A673 (cell line): ENCODE measurements around the gene CDIP1. TPM values are rescaled to one million over a fixed set of nuclear protein-coding genes. Genes with fewer than 3 reads are reported as not detected.

Experiments used
- BruUV-seq: library from RNA; stranded (reverse); fragments of 400-500 nt; replicated peaks from 2 replicates; lab custom pipeline; 2021; lab: Mats Ljungman, UMichigan
- CTCF ChIA-PET: fragments of 300-600 bp; sonication (Branson Sonifier 250); formaldehyde crosslinking; loops from one replicate; lab custom pipeline; 2022; ENCODE audit warnings: antibody characterized with exemption; lab: Charles Lee
- POLR2A ChIA-PET: fragments of 300-600 bp; sonication (Branson Sonifier 250); formaldehyde crosslinking; loops from one replicate; lab custom pipeline; 2022; ENCODE audit warnings: antibody characterized with exemption; ENCODE audit not compliant: low non-redundant PET; lab: Charles Lee
- DNase-seq: peaks from one replicate; pipeline ENCODE4 v3.0.0-alpha.2; 2015; ENCODE audit warnings: low spot score
- H3K27ac ChIP-seq: fragments of 200-600 bp; sonication (generic); 2 replicates; pipeline ENCODE4 v1.5.1; 2016; ENCODE audit warnings: mixed run types, low read depth, mild to moderate bottlenecking, mixed read lengths, antibody characterized with exemption, low read length; ENCODE audit not compliant: poor library complexity, severe bottlenecking
- H3K27me3 ChIP-seq: fragments of 200-600 bp; sonication (generic); replicated peaks from 2 replicates; pipeline ENCODE4 v1.6.1; 2017; ENCODE audit warnings: mixed run types, low read depth, mild to moderate bottlenecking, mixed read lengths, antibody characterized with exemption, low read length; ENCODE audit not compliant: insufficient read depth, poor library complexity
- H3K36me3 ChIP-seq: fragments of 200-600 bp; sonication (generic); 2 replicates; pipeline ENCODE4 v1.6.1; 2016; ENCODE audit warnings: mixed run types, mild to moderate bottlenecking, mixed read lengths, antibody characterized with exemption, low read length; ENCODE audit not compliant: insufficient read depth, poor library complexity, severe bottlenecking
- H3K4me1 ChIP-seq: fragments of 200-600 bp; sonication (generic); 2 replicates; pipeline ENCODE4 v1.6.1; 2017; ENCODE audit warnings: mixed run types, mild to moderate bottlenecking, mixed read lengths, antibody characterized with exemption, low read length; ENCODE audit not compliant: insufficient read depth, poor library complexity, severe bottlenecking
- H3K4me3 ChIP-seq: fragments of 200-600 bp; sonication (generic); 2 replicates; pipeline ENCODE4 v1.5.1; 2016; ENCODE audit warnings: low read depth, mixed run types, mild to moderate bottlenecking, mixed read lengths, low read length; ENCODE audit not compliant: poor library complexity, severe bottlenecking
- H3K9me3 ChIP-seq: fragments of 200-600 bp; sonication (generic); 2 replicates; pipeline ENCODE4 v1.6.1; 2016; ENCODE audit warnings: mixed run types, low read depth, mild to moderate bottlenecking, mixed read lengths, antibody characterized with exemption, low read length; ENCODE audit not compliant: poor library complexity, severe bottlenecking
- EZH2 ChIP-seq: fragments of 200-600 bp; sonication (generic); IDR thresholded peaks from 2 replicates; pipeline ENCODE4 v1.6.1; 2017; ENCODE audit warnings: borderline replicate concordance, low read depth, mild to moderate bottlenecking, mixed read lengths, antibody characterized with exemption, low read length; ENCODE audit not compliant: poor library complexity, severe bottlenecking
- intact Hi-C: fragments of 100-400 bp; cut with micrococcal nuclease; formaldehyde crosslinking; loops from one replicate; pipeline ENCODE4 v1.10.0; 2022; ENCODE audit not compliant: unreplicated experiment
- total RNA-seq: library from RNA; stranded (reverse); gene quantifications from 2 replicates; pipeline ENCODE4 v1.2.3, GENCODE V29; 2021
- TF ChIP-seq, protein P1 (sequence below): fragments of 300-800, 200-600 bp; sonication (generic); conservative IDR thresholded peaks from 2 replicates; pipeline ENCODE4 v1.5.1; 2017; ENCODE audit warnings: low read depth, mild to moderate bottlenecking, antibody characterized with exemption, low read length, moderate library complexity, mixed read lengths

The CDIP1 gene
- total RNA-seq, 1 experiment from 2014 or later: 12.8 TPM

DNA sequence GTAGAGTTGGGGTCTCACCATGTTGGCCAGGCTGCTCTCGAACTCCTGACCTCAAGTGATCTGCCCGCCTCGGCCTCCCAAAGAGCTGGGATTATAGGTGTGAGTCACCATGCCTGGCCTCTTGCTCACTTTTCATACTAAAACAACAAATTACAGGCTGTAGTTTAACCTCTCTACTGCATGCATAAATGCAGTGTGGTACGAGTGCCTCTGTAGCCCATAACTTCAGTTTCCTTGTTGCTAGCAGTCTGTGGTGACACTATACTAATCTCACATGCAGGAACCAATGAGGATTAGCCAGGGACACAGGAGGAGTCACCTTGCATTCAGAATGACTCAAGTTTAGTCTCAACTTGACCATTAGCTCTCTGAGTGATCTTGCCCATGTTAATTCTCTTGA lies 42.3 kb downstream of the CDIP1 start:
- BruUV-seq: no TSS peak
- Histone ChIP-seq H3K27me3 (no peaks in the 10 kb centered on the region), H3K36me3 (no peaks in the 10 kb centered on the region), H3K27ac (no peak overlapping the region), H3K4me3 (no peak overlapping the region), H3K4me1 (peaks cover 5% of the 10 kb centered on the region), H3K9me3 (no peaks in the 10 kb centered on the region)
- intact Hi-C loops: no loop called here
- ChIA-PET POLR2A (no interaction called here), CTCF (no interaction called here)
- TF ChIP-seq, protein P1, sequence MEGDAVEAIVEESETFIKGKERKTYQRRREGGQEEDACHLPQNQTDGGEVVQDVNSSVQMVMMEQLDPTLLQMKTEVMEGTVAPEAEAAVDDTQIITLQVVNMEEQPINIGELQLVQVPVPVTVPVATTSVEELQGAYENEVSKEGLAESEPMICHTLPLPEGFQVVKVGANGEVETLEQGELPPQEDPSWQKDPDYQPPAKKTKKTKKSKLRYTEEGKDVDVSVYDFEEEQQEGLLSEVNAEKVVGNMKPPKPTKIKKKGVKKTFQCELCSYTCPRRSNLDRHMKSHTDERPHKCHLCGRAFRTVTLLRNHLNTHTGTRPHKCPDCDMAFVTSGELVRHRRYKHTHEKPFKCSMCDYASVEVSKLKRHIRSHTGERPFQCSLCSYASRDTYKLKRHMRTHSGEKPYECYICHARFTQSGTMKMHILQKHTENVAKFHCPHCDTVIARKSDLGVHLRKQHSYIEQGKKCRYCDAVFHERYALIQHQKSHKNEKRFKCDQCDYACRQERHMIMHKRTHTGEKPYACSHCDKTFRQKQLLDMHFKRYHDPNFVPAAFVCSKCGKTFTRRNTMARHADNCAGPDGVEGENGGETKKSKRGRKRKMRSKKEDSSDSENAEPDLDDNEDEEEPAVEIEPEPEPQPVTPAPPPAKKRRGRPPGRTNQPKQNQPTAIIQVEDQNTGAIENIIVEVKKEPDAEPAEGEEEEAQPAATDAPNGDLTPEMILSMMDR: no peak
- no peak for TF ChIP-seq EZH2
- no peak for DNase-seq

DNA sequence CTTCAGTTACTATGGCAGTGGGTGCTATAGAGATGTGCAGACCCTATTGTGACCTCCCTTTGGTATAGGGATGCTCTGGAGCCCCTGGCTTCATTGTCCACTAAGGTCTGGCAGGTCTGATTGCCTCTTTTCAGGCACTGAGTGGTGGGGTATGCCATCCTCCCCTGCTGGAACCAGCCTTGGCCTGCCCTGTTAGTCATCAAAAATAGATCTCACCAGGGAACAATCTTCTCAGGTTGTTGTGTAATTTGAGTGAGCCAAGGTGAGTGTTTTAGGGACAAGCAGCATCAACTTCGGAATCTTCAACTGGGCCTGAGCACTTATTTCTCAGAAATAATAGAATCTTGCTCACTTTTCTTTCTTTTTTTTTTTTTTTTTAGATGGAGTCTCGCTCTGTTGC lies 42.8 kb downstream of the CDIP1 start:
- no peak overlapping the region for H3K27ac ChIP-seq
- no peaks in the 10 kb centered on the region for H3K36me3 ChIP-seq
- no peak for TF ChIP-seq EZH2
- TF ChIP-seq, protein P1: no peak
- intact Hi-C loops: no loop called here
- no peaks in the 10 kb centered on the region for H3K9me3 ChIP-seq
- ChIA-PET POLR2A (no interaction called here), CTCF (no interaction called here)
- no peak for DNase-seq
- no peak overlapping the region for H3K4me3 ChIP-seq
- H3K4me1 ChIP-seq: peaks cover 5% of the 10 kb centered on the region
- no TSS peak for BruUV-seq
- H3K27me3 ChIP-seq: no peaks in the 10 kb centered on the region

DNA sequence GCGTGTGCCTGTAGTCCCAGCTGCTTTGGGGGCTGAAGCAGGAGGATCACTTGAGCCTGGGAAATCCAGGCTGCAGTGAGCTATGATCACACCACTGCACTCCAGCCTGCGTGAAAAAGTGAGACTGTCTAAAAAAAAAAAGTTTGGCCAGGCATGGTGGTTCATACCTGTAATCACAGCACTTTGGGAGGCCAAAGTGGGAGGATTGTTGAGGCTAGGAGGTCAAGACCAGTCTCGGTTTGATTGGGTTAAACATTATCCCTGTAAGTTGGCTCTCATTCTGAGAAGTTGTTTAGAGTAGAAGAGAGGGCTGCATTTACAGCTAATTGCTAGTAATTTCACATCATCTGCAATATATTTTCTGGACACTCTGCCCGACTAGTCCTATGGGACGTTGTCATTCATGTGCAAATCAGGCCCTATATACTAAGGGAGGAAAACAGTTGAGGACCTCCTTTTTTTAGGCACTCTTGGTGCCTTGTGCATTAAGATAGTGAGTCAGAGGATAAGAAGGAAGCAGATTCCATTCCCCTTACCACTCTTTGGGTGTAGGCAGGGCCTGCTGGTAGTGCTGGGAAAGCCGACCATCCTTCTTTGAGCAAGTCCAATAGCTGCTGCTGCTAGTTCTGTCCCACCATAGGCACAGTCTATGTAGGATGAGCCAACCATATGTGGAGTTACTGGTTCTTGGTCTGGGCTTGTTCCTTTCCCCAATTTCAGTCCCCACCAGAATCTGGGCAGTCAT lies 43.7 kb downstream of the CDIP1 start:
- no peaks in the 10 kb centered on the region for H3K27me3 ChIP-seq
- H3K4me1 ChIP-seq: peaks cover 5% of the 10 kb centered on the region
- ChIA-PET POLR2A (no interaction called here), CTCF (interaction anchor here (0.6 kb wide), 1 partner anchor 9 kb away, joined by 4 read pairs; no protein-coding TSS in a partner anchor)
- intact Hi-C loops: no loop called here
- no peak for TF ChIP-seq EZH2
- TF ChIP-seq, protein P1: no peak
- no peaks in the 10 kb centered on the region for H3K36me3 ChIP-seq
- peak; percentile 69 for DNase-seq
- H3K9me3 ChIP-seq: no peaks in the 10 kb centered on the region
- no TSS peak for BruUV-seq
- H3K27ac ChIP-seq: peak overlapping the region; percentile 37
- no peak overlapping the region for H3K4me3 ChIP-seq
